Mesenchymal stem cell (in vitro differentiated cells and primary cell): Measurements from ENCODE around the gene CNTNAP1.

Experiments
- DNase-seq: peaks from one replicate; pipeline ENCODE4 v3.0.0-alpha.2; 2013
- H2AFZ ChIP-seq: one replicate; pipeline ENCODE4 v1.6.1; 2013; ENCODE audit warnings: low read depth, mild to moderate bottlenecking, control low read depth, inconsistent platforms, low read length, moderate library complexity
- H2AK5ac ChIP-seq: 2 replicates; pipeline ENCODE4 v1.6.1; 2013; ENCODE audit warnings: low read length, moderate library complexity, mild to moderate bottlenecking, inconsistent platforms; ENCODE audit not compliant: severe bottlenecking
- H2BK120ac ChIP-seq: one replicate; pipeline ENCODE4 v1.6.1; 2013; ENCODE audit warnings: low read depth, mild to moderate bottlenecking, inconsistent platforms, low read length, moderate library complexity
- H2BK12ac ChIP-seq, 2 experiments: one replicate each; pipeline ENCODE4 v1.6.1; 2013; ENCODE audit warnings: inconsistent platforms in 2 of 2, low read length in 2 of 2, mild to moderate bottlenecking in 2 of 2, moderate library complexity in 2 of 2, control low read depth in 1 of 2
- H2BK15ac ChIP-seq: one replicate; pipeline ENCODE4 v1.6.1; 2013; ENCODE audit warnings: mild to moderate bottlenecking, low read depth, inconsistent platforms; ENCODE audit not compliant: poor library complexity, severe bottlenecking
- H2BK5ac ChIP-seq: 2 replicates; pipeline ENCODE4 v1.6.1; 2013; ENCODE audit warnings: low read depth, mild to moderate bottlenecking, low read length, control low read depth, inconsistent platforms; ENCODE audit not compliant: poor library complexity, severe bottlenecking
- H3K14ac ChIP-seq, 2 experiments: one replicate each; pipeline ENCODE4 v1.6.1; 2013; ENCODE audit warnings: inconsistent platforms in 2 of 2, low read length in 2 of 2, control low read depth in 1 of 2, mild to moderate bottlenecking in 1 of 2, moderate library complexity in 1 of 2
- H3K18ac ChIP-seq, 2 experiments: one replicate each; pipeline ENCODE4 v1.6.1; 2013; ENCODE audit warnings: inconsistent platforms in 2 of 2, low read length in 2 of 2, control low read depth in 1 of 2, low read depth in 1 of 2, mild to moderate bottlenecking in 1 of 2
- H3K23ac ChIP-seq, 2 experiments: one replicate each; pipeline ENCODE4 v1.6.1; 2013; ENCODE audit warnings: inconsistent platforms in 2 of 2, low read length in 2 of 2, mild to moderate bottlenecking in 2 of 2, moderate library complexity in 2 of 2, control low read depth in 1 of 2
- H3K27ac ChIP-seq: 2 replicates; pipeline ENCODE4 v1.5.1; 2013; ENCODE audit warnings: mild to moderate bottlenecking, moderate library complexity, low read length, control low read depth, inconsistent platforms; ENCODE audit not compliant: poor library complexity, severe bottlenecking
- H3K27me3 ChIP-seq, 2 experiments: 2 replicates each; pipeline versions ENCODE4 v1.6.1 to v1.7.0; 2013; ENCODE audit warnings: low read length in 2 of 2, mild to moderate bottlenecking in 2 of 2, moderate library complexity in 2 of 2, control low read depth in 1 of 2, inconsistent platforms in 1 of 2; ENCODE audit not compliant: control insufficient read depth in 1 of 2, insufficient read depth in 1 of 2
- H3K36me3 ChIP-seq, 2 experiments: 2 replicates each; pipeline versions ENCODE4 v1.6.1 to v1.7.0; 2013; ENCODE audit warnings: low read length in 2 of 2, control low read depth in 1 of 2, inconsistent platforms in 1 of 2, low read depth in 1 of 2, mild to moderate bottlenecking in 1 of 2; ENCODE audit not compliant: insufficient read depth in 2 of 2, control insufficient read depth in 1 of 2
- H3K4ac ChIP-seq, 2 experiments: one replicate each; pipeline ENCODE4 v1.6.1; 2013; ENCODE audit warnings: inconsistent platforms in 2 of 2, low read length in 2 of 2, mild to moderate bottlenecking in 2 of 2, moderate library complexity in 2 of 2, control low read depth in 1 of 2, low read depth in 1 of 2
- H3K4me1 ChIP-seq: 2 replicates; pipeline ENCODE4 v1.6.1; 2013; ENCODE audit warnings: low read depth, low read length, control low read depth; ENCODE audit not compliant: control insufficient read depth, insufficient read depth
- H3K4me2 ChIP-seq: 2 replicates; pipeline ENCODE4 v1.6.1; 2013; ENCODE audit warnings: low read length, mild to moderate bottlenecking, inconsistent platforms; ENCODE audit not compliant: poor library complexity, severe bottlenecking
- H3K4me3 ChIP-seq, 2 experiments: 2 replicates each; pipeline versions ENCODE4 v1.5.1 to v1.7.0; 2013; ENCODE audit warnings: low read length in 2 of 2, mild to moderate bottlenecking in 2 of 2, control low read depth in 1 of 2, low read depth in 1 of 2; ENCODE audit not compliant: insufficient read depth in 1 of 2
- H3K79me1 ChIP-seq: replicated peaks from 2 replicates; pipeline ENCODE4 v1.6.1; 2013; ENCODE audit warnings: mild to moderate bottlenecking, control low read depth, low read length, inconsistent platforms; ENCODE audit not compliant: poor library complexity, severe bottlenecking
- H3K9ac ChIP-seq: 2 replicates; pipeline ENCODE4 v1.7.0; 2013; ENCODE audit warnings: mild to moderate bottlenecking, low read length, moderate library complexity
- H3K9me3 ChIP-seq: 2 replicates; pipeline ENCODE4 v1.7.0; 2013; ENCODE audit warnings: mild to moderate bottlenecking, low read length; ENCODE audit not compliant: control insufficient read depth
- H4K8ac ChIP-seq: one replicate; pipeline ENCODE4 v1.6.1; 2013; ENCODE audit warnings: inconsistent platforms, mild to moderate bottlenecking, low read length, moderate library complexity
- H4K91ac ChIP-seq: one replicate; pipeline ENCODE4 v1.6.1; 2013; ENCODE audit warnings: mild to moderate bottlenecking, low read length, inconsistent platforms
- WGBS: methylation state at CpG from one replicate; pipeline ENCODE4 v1.1.7; 2013; ENCODE audit warnings: mixed read lengths; 5-methylcytosine and 5-hydroxymethylcytosine counted together

Gene CNTNAP1

DNA sequence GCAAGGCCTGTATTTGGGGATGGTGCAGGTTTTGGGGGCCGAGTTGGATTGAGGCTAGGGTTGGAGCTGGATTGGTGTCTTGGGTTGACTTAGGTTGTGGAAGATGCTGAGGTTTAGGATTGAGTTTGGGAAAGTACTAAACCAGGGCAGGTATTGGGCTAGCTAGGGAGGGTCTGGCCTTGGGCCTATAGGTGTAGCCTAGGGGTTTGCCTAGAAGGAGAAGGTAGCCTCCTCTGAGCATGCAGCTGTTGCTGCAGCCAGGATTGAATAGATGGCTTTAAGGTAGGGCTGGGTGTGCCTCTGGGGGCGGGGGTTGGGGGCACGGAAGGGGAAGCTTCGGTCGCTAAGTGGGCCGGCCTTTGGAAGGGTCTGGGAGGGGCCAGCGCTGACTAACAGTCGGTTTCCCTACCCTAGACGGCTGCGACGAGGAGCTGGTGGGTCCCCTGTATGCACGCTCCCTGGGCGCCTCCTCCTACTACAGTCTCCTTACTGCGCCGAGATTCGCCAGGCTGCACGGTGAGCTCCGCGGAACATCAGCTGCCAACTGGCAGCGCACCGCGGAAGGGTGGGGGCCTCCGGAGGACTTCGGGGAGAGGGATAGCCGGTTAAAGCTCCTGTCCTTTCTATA, 1.2 kb downstream of the CNTNAP1 start:
- peak overlapping the region; percentile 88 for H3K9ac ChIP-seq
- H2BK5ac ChIP-seq = no peak overlapping the region
- H2AFZ ChIP-seq = no peak overlapping the region
- peak; percentile 15 for DNase-seq
- H3K18ac ChIP-seq = peak overlapping the region; percentile 69 to 89
- peak overlapping the region; percentile 85 for H3K4me2 ChIP-seq
- H3K23ac ChIP-seq = peak overlapping the region in 1 of 2 experiments; percentile 60
- no peaks in the 10 kb centered on the region for H3K9me3 ChIP-seq
- no peak overlapping the region for H2AK5ac ChIP-seq
- no peaks in the 10 kb centered on the region for H3K27me3 ChIP-seq
- H3K4me1 ChIP-seq = peaks cover 29% of the 10 kb centered on the region
- peak overlapping the region in 1 of 2 experiments; percentile 67 for H2BK12ac ChIP-seq
- H2BK120ac ChIP-seq = peak overlapping the region; percentile 42
- H3K27ac ChIP-seq = no peak overlapping the region
- H2BK15ac ChIP-seq = peak overlapping the region; percentile 49
- peak overlapping the region in 1 of 2 experiments; percentile 75 for H3K4ac ChIP-seq
- no peak overlapping the region for H4K91ac ChIP-seq
- peak overlapping the region in 1 of 2 experiments; percentile 89 for H3K4me3 ChIP-seq
- 30% methylated on average over 25 of the region's 25 CpGs for WGBS
- H3K79me1 ChIP-seq = peaks cover 13% of the 10 kb centered on the region
- peak overlapping the region; percentile 3 for H4K8ac ChIP-seq
- H3K36me3 ChIP-seq = peaks cover 35 to 37% of the 10 kb centered on the region in 2 experiments
- H3K14ac ChIP-seq = peak overlapping the region in 1 of 2 experiments; percentile 30

DNA sequence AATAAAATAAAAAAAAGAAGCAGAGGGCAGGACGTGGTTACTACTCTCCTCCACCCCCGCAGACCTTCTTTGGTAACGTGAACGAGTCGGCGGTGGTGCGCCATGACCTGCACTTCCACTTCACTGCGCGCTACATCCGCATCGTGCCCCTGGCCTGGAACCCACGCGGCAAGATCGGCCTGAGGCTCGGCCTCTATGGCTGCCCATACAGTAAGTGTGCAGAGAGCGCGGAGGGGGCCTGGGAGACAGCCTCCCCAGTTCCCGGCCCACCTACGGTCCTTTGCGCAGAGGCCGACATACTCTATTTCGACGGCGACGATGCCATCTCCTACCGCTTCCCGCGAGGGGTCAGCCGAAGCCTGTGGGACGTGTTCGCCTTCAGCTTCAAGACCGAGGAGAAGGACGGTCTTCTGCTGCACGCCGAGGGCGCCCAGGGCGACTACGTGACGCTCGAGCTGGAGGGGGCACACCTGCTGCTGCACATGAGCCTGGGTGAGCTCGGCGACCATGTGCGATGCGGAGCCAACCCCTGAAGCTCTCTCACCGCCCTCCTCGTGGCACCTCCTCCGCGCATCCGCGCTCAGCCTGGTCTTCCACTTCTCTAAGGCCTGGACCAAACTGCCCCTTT, 2.7 kb downstream of the CNTNAP1 start:
- H3K36me3 ChIP-seq = peaks cover 41 to 50% of the 10 kb centered on the region in 2 experiments
- no peak for DNase-seq
- no peak overlapping the region for H3K9ac ChIP-seq
- H3K23ac ChIP-seq = no peak overlapping the region
- no peak overlapping the region for H2BK15ac ChIP-seq
- no peak overlapping the region for H3K14ac ChIP-seq
- no peak overlapping the region for H2AFZ ChIP-seq
- no peak overlapping the region for H2AK5ac ChIP-seq
- no peak overlapping the region for H2BK5ac ChIP-seq
- H2BK12ac ChIP-seq = no peak overlapping the region
- H3K79me1 ChIP-seq = peaks cover 13% of the 10 kb centered on the region
- H3K9me3 ChIP-seq = no peaks in the 10 kb centered on the region
- H3K4me1 ChIP-seq = peaks cover 19% of the 10 kb centered on the region
- 97% methylated on average over 50 of the region's 50 CpGs for WGBS
- no peak overlapping the region for H3K4ac ChIP-seq
- no peak overlapping the region for H3K18ac ChIP-seq
- no peak overlapping the region for H3K27ac ChIP-seq
- H2BK120ac ChIP-seq = no peak overlapping the region
- H3K27me3 ChIP-seq = no peaks in the 10 kb centered on the region
- no peak overlapping the region for H4K8ac ChIP-seq
- H4K91ac ChIP-seq = no peak overlapping the region
- H3K4me2 ChIP-seq = no peak overlapping the region
- no peak overlapping the region for H3K4me3 ChIP-seq

DNA sequence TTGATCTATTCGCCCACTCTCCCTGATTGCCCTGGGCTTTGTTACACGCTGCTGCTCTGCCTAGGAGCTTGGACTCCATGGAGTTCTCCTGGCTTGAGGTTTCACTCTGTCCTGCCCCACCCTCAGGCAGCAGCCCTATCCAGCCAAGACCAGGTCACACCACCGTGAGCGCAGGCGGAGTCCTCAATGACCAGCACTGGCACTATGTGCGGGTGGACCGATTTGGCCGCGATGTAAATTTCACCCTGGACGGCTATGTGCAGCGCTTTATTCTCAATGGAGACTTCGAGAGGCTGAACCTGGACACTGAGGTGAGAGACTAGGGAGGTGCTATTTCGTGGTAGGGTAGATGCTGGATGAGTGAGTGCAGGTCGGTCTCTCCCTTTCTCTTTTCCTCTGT, 3.5 kb downstream of the CNTNAP1 start:
- Histone ChIP-seq H2BK5ac (no peak overlapping the region), H3K9me3 (no peaks in the 10 kb centered on the region), H3K23ac (no peak overlapping the region), H2AFZ (no peak overlapping the region), H3K27me3 (no peaks in the 10 kb centered on the region), H2BK15ac (no peak overlapping the region), H2BK120ac (no peak overlapping the region), H3K4me2 (no peak overlapping the region), H3K36me3 (peaks cover 47 to 58% of the 10 kb centered on the region in 2 experiments), H3K4me3 (no peak overlapping the region), H4K91ac (no peak overlapping the region), H3K4me1 (peaks cover 13% of the 10 kb centered on the region), H3K4ac (no peak overlapping the region), H2AK5ac (no peak overlapping the region), H3K27ac (no peak overlapping the region), H3K79me1 (peaks cover 7% of the 10 kb centered on the region), H2BK12ac (no peak overlapping the region), H3K18ac (no peak overlapping the region), H4K8ac (no peak overlapping the region), H3K9ac (no peak overlapping the region), H3K14ac (no peak overlapping the region)
- DNase-seq = no peak
- WGBS = 97% methylated on average over 12 of the region's 14 CpGs

DNA sequence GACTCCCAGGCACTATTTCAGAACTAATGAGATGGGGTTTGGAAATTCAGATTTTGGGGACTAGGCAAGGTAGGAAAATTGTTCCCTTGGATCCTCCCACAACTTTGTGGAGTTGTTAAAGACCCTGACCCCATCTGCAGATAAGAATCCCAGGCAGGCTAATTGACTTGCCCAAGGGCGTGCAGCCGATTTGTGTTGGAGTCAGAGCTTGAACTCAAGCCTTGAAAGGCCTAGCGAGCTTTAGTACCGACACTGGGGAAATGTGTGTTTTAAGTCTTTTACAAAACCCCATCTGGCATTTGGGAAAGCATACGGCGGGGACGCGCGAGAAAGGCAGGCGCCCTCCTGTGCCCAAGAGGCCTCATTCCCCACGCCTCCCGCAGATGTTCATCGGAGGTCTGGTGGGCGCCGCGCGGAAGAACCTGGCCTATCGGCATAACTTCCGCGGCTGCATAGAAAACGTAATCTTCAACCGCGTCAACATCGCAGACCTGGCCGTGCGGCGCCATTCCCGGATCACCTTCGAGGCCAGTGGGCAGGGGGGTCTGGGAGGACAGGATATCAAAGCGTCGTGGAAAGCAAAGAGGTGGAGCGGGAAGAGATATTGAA, 4.3 kb downstream of the CNTNAP1 start:
- H3K4ac ChIP-seq = no peak overlapping the region
- H3K4me2 ChIP-seq = no peak overlapping the region
- H3K4me3 ChIP-seq = no peak overlapping the region
- no peak overlapping the region for H3K27ac ChIP-seq
- no peak overlapping the region for H3K18ac ChIP-seq
- no peak overlapping the region for H3K23ac ChIP-seq
- no peak for DNase-seq
- no peak overlapping the region for H3K9ac ChIP-seq
- no peak overlapping the region for H4K91ac ChIP-seq
- no peak overlapping the region for H2BK5ac ChIP-seq
- WGBS = 97% methylated on average over 32 of the region's 32 CpGs
- no peak overlapping the region for H4K8ac ChIP-seq
- peaks cover 6% of the 10 kb centered on the region for H3K79me1 ChIP-seq
- H2AK5ac ChIP-seq = no peak overlapping the region
- peaks cover 10% of the 10 kb centered on the region for H3K4me1 ChIP-seq
- no peak overlapping the region for H3K14ac ChIP-seq
- no peak overlapping the region for H2BK12ac ChIP-seq
- H2BK15ac ChIP-seq = no peak overlapping the region
- no peaks in the 10 kb centered on the region for H3K27me3 ChIP-seq
- no peak overlapping the region for H2AFZ ChIP-seq
- no peaks in the 10 kb centered on the region for H3K9me3 ChIP-seq
- H2BK120ac ChIP-seq = no peak overlapping the region
- H3K36me3 ChIP-seq = peaks cover 55 to 66% of the 10 kb centered on the region in 2 experiments
